CD4-positive, alpha-beta T cell treated with Interleukin-15 for 4 hours (primary cell): Measurements from ENCODE around the gene SYT6.
"Not testable (repeated sequence)": the region's sequence is repeated elsewhere in the genome, so short reads cannot be mapped to it uniquely, and the experiment has no call there.

Source experiments
- DNase-seq: peaks from one replicate; pipeline ENCODE4 v3.0.0-alpha.2; 2020; ENCODE audit warnings: low spot score

SYT6 gene

GRCh38 chr1:114069762-114070161 lies 83.9 kb downstream of the SYT6 start:
- DNase-seq, result not testable (repeated sequence)

- not testable (repeated sequence) for DNase-seq
Observed at GRCh38 chr1:114068684-114069083, 85.0 kb downstream of the SYT6 start.

- DNase-seq, result not testable (repeated sequence)
Observed at GRCh38 chr1:114065671-114066070, 88.0 kb downstream of the SYT6 start.

GRCh38 chr1:114063544-114063943 lies 90.1 kb downstream of the SYT6 start:
- no peak for DNase-seq

- no peak for DNase-seq
Observed at GRCh38 chr1:114062477-114063099, 91.1 kb downstream of the SYT6 start.

GRCh38 chr1:114061121-114061830 lies 92.4 kb downstream of the SYT6 start:
- DNase-seq, result no peak

GRCh38 chr1:114058236-114058635 lies 95.4 kb downstream of the SYT6 start:
- not testable (repeated sequence) for DNase-seq

- DNase-seq, result no peak
Observed at GRCh38 chr1:114054148-114054547, 99.5 kb downstream of the SYT6 start.

GRCh38 chr1:114048232-114048631 lies 105.4 kb downstream of the SYT6 start:
- DNase-seq, result no peak

GRCh38 chr1:114043548-114043947 lies 110.1 kb downstream of the SYT6 start:
- no peak for DNase-seq

GRCh38 chr1:114043054-114043453 lies 110.6 kb downstream of the SYT6 start:
- DNase-seq, result no peak

- no peak for DNase-seq
Observed at GRCh38 chr1:114040273-114041015, 113.2 kb downstream of the SYT6 start.
